Lower leg skin (tissue), 4 donors: ENCODE measurements around the gene AOPEP. TPM values are rescaled to one million over a fixed set of nuclear protein-coding genes. Genes with fewer than 3 reads are reported as not detected.

Source experiments
- DNase-seq, 2 donors: peaks; one replicate each; pipeline ENCODE4 v3.0.0-alpha.2; 2019; ENCODE audit warnings: low spot score in 2 of 2
- H3K4me3 ChIP-seq: fragments of 200-600 bp; sonication (generic); 2 replicates; pipeline ENCODE4 v1.5.1; 2017; ENCODE audit warnings: mild to moderate bottlenecking, low read depth; ENCODE audit not compliant: poor library complexity, severe bottlenecking
- CTCF ChIP-seq, 3 donors: fragments of 450-650 bp; IDR thresholded peaks; one replicate each; pipeline ENCODE4 v1.5.1; 2016; ENCODE audit warnings: antibody characterized with exemption in 3 of 3, mild to moderate bottlenecking in 3 of 3, moderate library complexity in 2 of 3
- POLR2A ChIP-seq, 2 donors: fragments of 450-650 bp; IDR thresholded peaks; one replicate each; pipeline ENCODE4 v1.6.1; 2016 to 2017; ENCODE audit warnings: antibody characterized with exemption in 2 of 2, mild to moderate bottlenecking in 1 of 2, moderate library complexity in 1 of 2
- WGBS, 2 donors: methylation state at CpG; one replicate each; pipeline ENCODE4 v1.1.5; 2018; 5-methylcytosine and 5-hydroxymethylcytosine counted together
- intact Hi-C: fragments of 100-400 bp; cut with DNase I; formaldehyde crosslinking; loops from one replicate; pipeline ENCODE4 v1.15.0; 2023; ENCODE audit warnings: low total_unique reads
- total RNA-seq, 4 donors: library from RNA; depleted of rRNA; stranded (reverse); fragments of >200 nt; gene quantifications; one replicate each; pipeline ENCODE4 v1.1.0, GENCODE V29; 2016

The AOPEP gene
- total RNA-seq, 4 donors from 2014 or later = 66.3 to 136 (median 118) TPM

- WGBS, 2 donors = 72 to 89% methylated on average over 2 of the region's 2 CpGs
- H3K4me3 ChIP-seq = no peak overlapping the region
- DNase-seq = no peak
- TF ChIP-seq POLR2A (IDR thresholded peaks at IDR 0.05) (no peak), CTCF (IDR thresholded peaks at IDR 0.05) (no peak)
- intact Hi-C loops = no loop called here
Observed at GRCh38 chr9:94812343-94812742, 85.8 kb downstream of the AOPEP start.

GRCh38 chr9:94813379-94813778, 86.9 kb downstream of the AOPEP start:
- no peak for DNase-seq
- no peak for TF ChIP-seq POLR2A (IDR thresholded peaks at IDR 0.05)
- TF ChIP-seq CTCF (IDR thresholded peaks at IDR 0.05) = no peak
- H3K4me3 ChIP-seq = no peak overlapping the region
- 89 to 96% methylated on average over 1 of the region's 1 CpG for WGBS, 2 donors
- intact Hi-C loops = no loop called here

GRCh38 chr9:94817291-94818177, 91.0 kb downstream of the AOPEP start:
- no peak for DNase-seq
- no peak overlapping the region for H3K4me3 ChIP-seq
- intact Hi-C loops = no loop called here
- no peak for TF ChIP-seq CTCF (IDR thresholded peaks at IDR 0.05)
- WGBS, 2 donors = 69 to 75% methylated on average over 6 to 7 of the region's 7 CpGs

- TF ChIP-seq POLR2A (IDR thresholded peaks at IDR 0.05) (no peak), CTCF (IDR thresholded peaks at IDR 0.05) (no peak)
- intact Hi-C loops = no loop called here
- 68 to 74% methylated on average over 2 of the region's 2 CpGs for WGBS, 2 donors
- no peak for DNase-seq
- no peak overlapping the region for H3K4me3 ChIP-seq
Observed at GRCh38 chr9:94818178-94818541, 91.7 kb downstream of the AOPEP start.

- no peak overlapping the region for H3K4me3 ChIP-seq
- intact Hi-C loops = no loop called here
- no peak for TF ChIP-seq POLR2A (IDR thresholded peaks at IDR 0.05)
- TF ChIP-seq CTCF (IDR thresholded peaks at IDR 0.05) = no peak
- DNase-seq = no peak
- WGBS, 2 donors = 21 to 30% methylated on average over 8 of the region's 8 CpGs
Observed at GRCh38 chr9:94819161-94819687, 92.7 kb downstream of the AOPEP start.
